ENCODE data around the gene LRRC46.

Gene LRRC46

GRCh38 chr17:47855737-47856136 lies 24.3 kb downstream of the LRRC46 start:
- TF ChIP-seq ZFP30 (CRISPR knock-in tag; IDR thresholded peaks at IDR 0.05), result no peak
- no peak for TF ChIP-seq CSRNP3 (CRISPR knock-in tag; IDR thresholded peaks at IDR 0.05)
- no peak for TF ChIP-seq ZNF565 (CRISPR knock-in tag; conservative IDR thresholded peaks at IDR 0.05; ENCODE audit: low read depth)
- TF ChIP-seq RARB (CRISPR knock-in tag; IDR thresholded peaks at IDR 0.05), result no peak
- no peak for TF ChIP-seq ZC3H10 (CRISPR knock-in tag; IDR thresholded peaks at IDR 0.05)
- TF ChIP-seq POU6F1 (CRISPR knock-in tag; IDR thresholded peaks at IDR 0.05; ENCODE audit: borderline replicate concordance, low read depth), result no peak
- no peak for TF ChIP-seq TCF4 (CRISPR knock-in tag; IDR thresholded peaks at IDR 0.05; ENCODE audit: borderline replicate concordance)
- no peak for TF ChIP-seq OSR1 (CRISPR knock-in tag; IDR thresholded peaks at IDR 0.05)
- no peak for TF ChIP-seq SNAI2 (CRISPR knock-in tag; IDR thresholded peaks at IDR 0.05)
- no peak for TF ChIP-seq CSDC2 (CRISPR knock-in tag; IDR thresholded peaks at IDR 0.05)
- no peak for TF ChIP-seq PATZ1 (CRISPR knock-in tag; IDR thresholded peaks at IDR 0.05; ENCODE audit: borderline replicate concordance)
- ATAC-seq, result no peak

- TF ChIP-seq ZNF565 (CRISPR knock-in tag; conservative IDR thresholded peaks at IDR 0.05; ENCODE audit: low read depth) (no peak), CSRNP3 (CRISPR knock-in tag; IDR thresholded peaks at IDR 0.05) (no peak), OSR1 (CRISPR knock-in tag; IDR thresholded peaks at IDR 0.05) (no peak), RARB (CRISPR knock-in tag; IDR thresholded peaks at IDR 0.05) (no peak), ZNF70 (CRISPR knock-in tag; IDR thresholded peaks at IDR 0.05) (no peak), PATZ1 (CRISPR knock-in tag; IDR thresholded peaks at IDR 0.05; ENCODE audit: borderline replicate concordance) (no peak), TCF4 (CRISPR knock-in tag; IDR thresholded peaks at IDR 0.05; ENCODE audit: borderline replicate concordance) (no peak), BACH2 (CRISPR knock-in tag; IDR thresholded peaks at IDR 0.05; ENCODE audit: borderline replicate concordance) (no peak), SNAI2 (CRISPR knock-in tag; IDR thresholded peaks at IDR 0.05) (no peak)
- no peak for ATAC-seq
Observed at GRCh38 chr17:47856830-47857229, 25.4 kb downstream of the LRRC46 start.

GRCh38 chr17:47857551-47858455 lies 26.3 kb downstream of the LRRC46 start:
- no peak for ATAC-seq
- TF ChIP-seq POU6F1 (CRISPR knock-in tag; IDR thresholded peaks at IDR 0.05; ENCODE audit: borderline replicate concordance, low read depth) (no peak), CREB5 (CRISPR knock-in tag; IDR thresholded peaks at IDR 0.05; ENCODE audit: low read depth) (no peak), ZNF565 (CRISPR knock-in tag; conservative IDR thresholded peaks at IDR 0.05; ENCODE audit: low read depth) (no peak), ARNTL (CRISPR knock-in tag; IDR thresholded peaks at IDR 0.05; ENCODE audit: borderline replicate concordance, low read depth) (no peak), BACH2 (CRISPR knock-in tag; IDR thresholded peaks at IDR 0.05; ENCODE audit: borderline replicate concordance) (no peak), OSR1 (CRISPR knock-in tag; IDR thresholded peaks at IDR 0.05) (no peak), ZNF70 (CRISPR knock-in tag; IDR thresholded peaks at IDR 0.05) (no peak), CSRNP3 (CRISPR knock-in tag; IDR thresholded peaks at IDR 0.05) (no peak), TCF4 (CRISPR knock-in tag; IDR thresholded peaks at IDR 0.05; ENCODE audit: borderline replicate concordance) (no peak), PATZ1 (CRISPR knock-in tag; IDR thresholded peaks at IDR 0.05; ENCODE audit: borderline replicate concordance) (no peak), PPARA (CRISPR knock-in tag; IDR thresholded peaks at IDR 0.05; ENCODE audit: borderline replicate concordance) (no peak), ZNF8 (CRISPR knock-in tag; IDR thresholded peaks at IDR 0.05) (no peak), ISL1 (CRISPR knock-in tag; IDR thresholded peaks at IDR 0.05) (no peak), ZFP30 (CRISPR knock-in tag; IDR thresholded peaks at IDR 0.05) (no peak), RARB (CRISPR knock-in tag; IDR thresholded peaks at IDR 0.05) (no peak), CSDC2 (CRISPR knock-in tag; IDR thresholded peaks at IDR 0.05) (no peak)
